HG02571 (cell line): Measurements from ENCODE around the gene ZCCHC7.

Experiments
- ATAC-seq: cut with Tn5 transposase; IDR thresholded peaks from one replicate; pipeline ENCODE4 v1.9.1; 2021; ENCODE audit warnings: mild to moderate bottlenecking, moderate library complexity; ENCODE audit not compliant: unreplicated experiment

The ZCCHC7 gene

GRCh38 chr9:37243588-37244345 is 123.4 kb downstream of the ZCCHC7 start:
- no peak for ATAC-seq

- no peak for ATAC-seq
Observed at GRCh38 chr9:37246826-37247225, 126.5 kb downstream of the ZCCHC7 start.

- no peak for ATAC-seq
Observed at GRCh38 chr9:37248651-37249163, 128.3 kb downstream of the ZCCHC7 start.

GRCh38 chr9:37251452-37251851 is 131.1 kb downstream of the ZCCHC7 start:
- ATAC-seq, result no peak

GRCh38 chr9:37253377-37253937 is 133.1 kb downstream of the ZCCHC7 start:
- no peak for ATAC-seq

GRCh38 chr9:37255187-37255586 is 134.8 kb downstream of the ZCCHC7 start:
- no peak for ATAC-seq

GRCh38 chr9:37255944-37256862 is 135.8 kb downstream of the ZCCHC7 start:
- no peak for ATAC-seq

- ATAC-seq, result no peak
Observed at GRCh38 chr9:37259951-37260350, 139.6 kb downstream of the ZCCHC7 start.

GRCh38 chr9:37262410-37262809 is 142.0 kb downstream of the ZCCHC7 start:
- no peak for ATAC-seq

GRCh38 chr9:37264539-37264938 is 144.2 kb downstream of the ZCCHC7 start:
- no peak for ATAC-seq

GRCh38 chr9:37266630-37267029 is 146.3 kb downstream of the ZCCHC7 start:
- no peak for ATAC-seq

GRCh38 chr9:37269221-37269620 is 148.8 kb downstream of the ZCCHC7 start:
- ATAC-seq, result no peak

- ATAC-seq, result no peak
Observed at GRCh38 chr9:37271679-37272078, 151.3 kb downstream of the ZCCHC7 start.

GRCh38 chr9:37273595-37273994 is 153.2 kb downstream of the ZCCHC7 start:
- no peak for ATAC-seq

- ATAC-seq, result no peak
Observed at GRCh38 chr9:37281541-37281940, 161.2 kb downstream of the ZCCHC7 start.

- no peak for ATAC-seq
Observed at GRCh38 chr9:37283730-37284325, 163.5 kb downstream of the ZCCHC7 start.

- ATAC-seq, result no peak
Observed at GRCh38 chr9:37284636-37285035, 164.3 kb downstream of the ZCCHC7 start.

GRCh38 chr9:37286530-37287175 is 166.3 kb downstream of the ZCCHC7 start:
- no peak for ATAC-seq

- ATAC-seq, result no peak
Observed at GRCh38 chr9:37287317-37287716, 166.9 kb downstream of the ZCCHC7 start.

- ATAC-seq, result no peak
Observed at GRCh38 chr9:37289631-37290030, 169.3 kb downstream of the ZCCHC7 start.
